Kidney (tissue), 14 donors: ENCODE measurements around the gene ASTN2. TPM values are rescaled to one million over a fixed set of nuclear protein-coding genes. Genes with fewer than 3 reads are reported as not detected.
A peak's percentile ranks its signal among the peaks of the same experiment; 100 is the strongest.
"Not testable (repeated sequence)": the region's sequence is repeated elsewhere in the genome, so short reads cannot be mapped to it uniquely, and the experiment has no call there.

Experiments used
- DNase-seq, 5 donors: peaks; one replicate each; pipeline ENCODE4 v3.0.0-alpha.2; 2013 to 2020
- FAIRE-seq: peaks from 2 replicates; lab custom pipeline; 2012; peaks lifted over from hg19 to GRCh38; lab: Jason Lieb, UNC
- H3K27ac ChIP-seq, 2 donors: one replicate each; pipeline ENCODE4 v1.7.0; 2013; ENCODE audit warnings: low read depth in 2 of 2, low read length in 2 of 2, inconsistent platforms in 1 of 2
- H3K27me3 ChIP-seq: one replicate; pipeline ENCODE4 v1.7.1; 2013; ENCODE audit warnings: low read length, inconsistent platforms; ENCODE audit not compliant: control insufficient read depth, insufficient read depth
- H3K36me3 ChIP-seq, 3 donors: one replicate each; pipeline versions ENCODE4 v1.7.0 to v1.7.1; 2013; ENCODE audit warnings: low read length in 3 of 3, control low read depth in 1 of 3, inconsistent platforms in 1 of 3; ENCODE audit not compliant: insufficient read depth in 3 of 3, control insufficient read depth in 2 of 3
- H3K4me1 ChIP-seq, 3 donors: one replicate each; pipeline versions ENCODE4 v1.7.0 to v1.7.1; 2013; ENCODE audit warnings: low read length in 3 of 3, inconsistent platforms in 1 of 3, low read depth in 1 of 3; ENCODE audit not compliant: control insufficient read depth in 2 of 3, insufficient read depth in 2 of 3
- H3K4me3 ChIP-seq, 3 donors: one replicate each; pipeline versions ENCODE4 v1.7.0 to v1.8.1; 2013; ENCODE audit warnings: low read length in 3 of 3, control low read depth in 1 of 3, inconsistent platforms in 1 of 3
- H3K9ac ChIP-seq, 3 donors: one replicate each; pipeline versions ENCODE4 v1.7.0 to v1.7.1; 2013; ENCODE audit warnings: low read length in 3 of 3, control low read depth in 1 of 3, inconsistent platforms in 1 of 3
- H3K9me3 ChIP-seq, 3 donors: one replicate each; pipeline versions ENCODE4 v1.7.0 to v1.7.1; 2013; ENCODE audit warnings: low read length in 3 of 3, control low read depth in 1 of 3, inconsistent platforms in 1 of 3; ENCODE audit not compliant: control insufficient read depth in 2 of 3, insufficient read depth in 1 of 3
- intact Hi-C: fragments of 100-400 bp; cut with DNase I; formaldehyde crosslinking; loops from one replicate; pipeline ENCODE4 v1.11.1; 2022
- polyA plus RNA-seq: library from polyadenylated mRNA; stranded (reverse); fragments of 350-450 nt; fragmentation: Illumina TruSeq; extraction: RNeasy Lipid Tissue Mini Kit (QIAGEN cat#74804); gene quantifications from one replicate; pipeline ENCODE4 v1.2.3, GENCODE V29; 2014; ENCODE audit warnings: low read depth, low replicate concordance; ENCODE audit not compliant: insufficient read depth
- total RNA-seq: library from RNA; stranded (reverse); fragmentation: NEBNext Ultra II Directional; extraction: Animal tissue kit (Norgen Biotek cat#: 25700); gene quantifications from one replicate; pipeline ENCODE4 v1.2.1, GENCODE V29; 2021
- TF ChIP-seq, protein P1 (sequence below): IDR thresholded peaks from 3 replicates; pipeline ENCODE4 v1.5.1; 2012; ENCODE audit warnings: mild to moderate bottlenecking, moderate library complexity, borderline replicate concordance; ENCODE audit not compliant: insufficient read depth; ENCODE audit errors: extremely low read depth
- donor health status: control.
- donor health status: control.
- donor health status: control.
- donor health status: control.
- donor health status: control.
- donor health status: DM: yes; HTN: yes; CAD: no.
- donor health status: Normal renal cell carcinoma (clear cell type).

ASTN2 gene
- total and polyA plus RNA-seq, 2 donors from 2014 or later = 7.6 to 11.5 TPM

DNA sequence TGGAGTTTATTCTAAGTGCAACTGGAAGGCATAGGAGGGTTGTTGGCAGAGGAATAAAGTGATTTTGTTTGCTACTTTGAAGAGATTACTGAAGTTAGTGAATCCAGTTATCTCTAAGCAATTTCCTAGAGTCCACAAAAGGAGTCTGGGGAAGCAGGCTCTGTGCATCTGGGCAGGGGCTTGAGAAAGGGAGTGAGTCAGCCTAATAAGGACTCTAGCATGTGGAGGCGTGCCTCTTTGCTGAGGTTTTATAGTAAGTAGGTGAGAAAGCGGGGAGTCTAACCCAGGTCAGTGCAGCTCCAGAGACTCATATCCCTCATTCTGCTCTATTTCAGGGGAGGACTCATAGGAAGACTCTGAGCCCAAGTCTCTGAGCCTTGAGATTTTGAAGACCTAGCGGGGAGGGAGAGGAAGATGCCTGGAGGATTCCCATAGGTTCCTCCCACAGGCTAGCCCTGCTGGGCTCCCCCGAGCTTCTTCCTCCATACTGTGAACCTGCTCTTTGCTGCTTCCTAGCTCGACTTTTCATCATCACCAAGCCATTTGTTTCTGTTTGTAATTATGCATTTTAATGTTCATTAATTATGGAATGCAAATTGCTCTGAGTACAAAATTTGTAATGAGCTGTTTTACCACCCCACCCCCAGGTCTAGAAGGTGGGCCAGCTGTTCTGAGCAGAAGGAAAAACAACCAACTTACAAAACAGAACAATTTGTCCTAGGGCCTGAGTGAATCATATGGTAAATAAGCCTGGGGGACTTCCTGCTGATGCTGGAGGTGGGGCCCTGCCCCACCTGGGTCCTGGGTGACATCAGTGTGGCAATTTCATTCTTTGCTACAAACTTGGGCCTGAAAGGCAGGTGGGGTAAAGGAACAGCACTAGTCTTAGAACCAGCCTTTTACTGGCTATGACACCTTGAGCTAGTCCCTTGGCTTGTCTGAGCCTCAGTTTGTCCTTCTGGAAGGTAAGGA lies 577.6 kb downstream of the ASTN2 start:
- peak in 1 of 5 donors; percentile 70 for DNase-seq
- TF ChIP-seq, protein P1, sequence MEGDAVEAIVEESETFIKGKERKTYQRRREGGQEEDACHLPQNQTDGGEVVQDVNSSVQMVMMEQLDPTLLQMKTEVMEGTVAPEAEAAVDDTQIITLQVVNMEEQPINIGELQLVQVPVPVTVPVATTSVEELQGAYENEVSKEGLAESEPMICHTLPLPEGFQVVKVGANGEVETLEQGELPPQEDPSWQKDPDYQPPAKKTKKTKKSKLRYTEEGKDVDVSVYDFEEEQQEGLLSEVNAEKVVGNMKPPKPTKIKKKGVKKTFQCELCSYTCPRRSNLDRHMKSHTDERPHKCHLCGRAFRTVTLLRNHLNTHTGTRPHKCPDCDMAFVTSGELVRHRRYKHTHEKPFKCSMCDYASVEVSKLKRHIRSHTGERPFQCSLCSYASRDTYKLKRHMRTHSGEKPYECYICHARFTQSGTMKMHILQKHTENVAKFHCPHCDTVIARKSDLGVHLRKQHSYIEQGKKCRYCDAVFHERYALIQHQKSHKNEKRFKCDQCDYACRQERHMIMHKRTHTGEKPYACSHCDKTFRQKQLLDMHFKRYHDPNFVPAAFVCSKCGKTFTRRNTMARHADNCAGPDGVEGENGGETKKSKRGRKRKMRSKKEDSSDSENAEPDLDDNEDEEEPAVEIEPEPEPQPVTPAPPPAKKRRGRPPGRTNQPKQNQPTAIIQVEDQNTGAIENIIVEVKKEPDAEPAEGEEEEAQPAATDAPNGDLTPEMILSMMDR = no peak
- intact Hi-C loops = no loop called here
- no peak for FAIRE-seq
- H3K4me1 ChIP-seq = no peaks in the 10 kb centered on the region
- H3K4me3 ChIP-seq = no peak overlapping the region
- H3K27ac ChIP-seq = no peak overlapping the region
- no peaks in the 10 kb centered on the region for H3K36me3 ChIP-seq
- no peaks in the 10 kb centered on the region for H3K9me3 ChIP-seq
- no peaks in the 10 kb centered on the region for H3K27me3 ChIP-seq
- H3K9ac ChIP-seq = no peak overlapping the region

DNA sequence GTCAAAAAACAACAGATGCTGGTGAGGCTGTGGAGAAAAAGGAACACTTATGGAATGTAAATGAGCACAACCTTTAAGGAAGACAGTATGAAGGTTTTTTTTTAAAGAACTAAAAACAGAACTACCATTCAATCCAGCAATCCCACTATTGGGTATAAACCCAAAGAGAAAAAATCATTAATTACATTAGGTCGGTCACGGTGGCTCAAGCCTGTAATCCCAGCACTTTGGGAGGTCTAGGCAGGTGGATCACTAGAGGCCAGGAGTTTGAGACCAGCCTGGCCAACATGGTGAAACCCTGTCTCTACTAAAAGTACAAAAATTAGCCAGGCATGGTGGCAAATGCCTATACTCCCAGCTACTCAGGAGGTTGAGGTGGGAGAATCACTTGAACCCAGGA lies 584.5 kb downstream of the ASTN2 start:
- intact Hi-C loops, H3K9me3 ChIP-seq, H3K27ac ChIP-seq, H3K4me1 ChIP-seq, FAIRE-seq, H3K36me3 ChIP-seq, DNase-seq, H3K9ac ChIP-seq, H3K27me3 ChIP-seq, H3K4me3 ChIP-seq: not testable (repeated sequence)

DNA sequence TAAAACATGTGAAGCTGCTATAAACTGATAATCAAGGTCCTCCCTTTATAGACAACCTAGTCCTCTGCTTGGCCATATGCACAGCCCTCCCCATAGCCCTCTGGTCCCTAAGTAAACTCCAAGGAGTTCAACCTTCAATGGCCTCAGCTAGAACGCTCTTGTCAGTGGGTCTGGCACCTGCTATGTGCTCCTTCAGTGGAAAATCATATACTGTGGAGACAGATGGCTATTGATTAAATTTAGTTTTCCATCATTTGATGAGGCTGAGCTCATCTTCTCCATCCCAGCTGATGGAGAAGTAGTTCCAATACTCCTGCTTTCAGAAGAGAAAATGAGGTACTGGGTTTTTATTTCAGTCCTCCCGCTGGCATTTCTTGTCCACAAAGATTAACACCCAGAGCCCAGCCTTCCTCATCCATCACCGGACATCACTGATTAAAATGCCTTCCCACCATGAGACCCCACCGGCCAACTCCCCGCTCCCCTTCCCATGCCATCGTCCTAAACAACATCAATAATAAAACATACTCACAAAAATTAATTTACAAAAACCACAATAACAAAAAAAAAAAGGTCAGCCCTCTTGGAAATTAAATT lies 593.1 kb downstream of the ASTN2 start:
- no peaks in the 10 kb centered on the region for H3K27me3 ChIP-seq
- DNase-seq (no peak), FAIRE-seq (no peak)
- TF ChIP-seq, protein P1 = no peak
- no peaks in the 10 kb centered on the region for H3K9me3 ChIP-seq
- H3K4me3 ChIP-seq = no peak overlapping the region
- no peaks in the 10 kb centered on the region for H3K36me3 ChIP-seq
- H3K27ac ChIP-seq = no peak overlapping the region
- no peaks in the 10 kb centered on the region for H3K4me1 ChIP-seq
- intact Hi-C loops = no loop called here
- no peak overlapping the region for H3K9ac ChIP-seq

DNA sequence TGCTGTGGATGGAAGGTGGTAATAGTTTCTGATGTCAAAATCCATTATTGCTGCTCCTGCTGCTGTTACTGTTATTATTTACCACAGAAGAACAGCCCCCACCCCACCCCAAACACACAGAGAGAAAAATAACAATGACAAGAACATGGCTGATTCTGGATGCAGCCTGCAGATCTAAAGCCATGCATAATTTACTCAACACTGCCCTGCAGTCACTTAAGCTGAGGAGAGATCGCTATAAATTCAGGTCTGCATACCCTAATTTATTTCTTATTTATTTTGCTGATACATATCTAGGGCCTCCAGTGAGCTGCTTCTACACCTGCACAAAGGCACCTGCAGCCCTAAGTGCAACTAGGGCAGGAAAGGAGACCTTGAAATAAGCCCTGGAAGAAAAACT lies 595.7 kb downstream of the ASTN2 start:
- H3K4me3 ChIP-seq = no peak overlapping the region
- H3K4me1 ChIP-seq = no peaks in the 10 kb centered on the region
- intact Hi-C loops = no loop called here
- FAIRE-seq (no peak), DNase-seq (no peak)
- no peaks in the 10 kb centered on the region for H3K9me3 ChIP-seq
- no peak overlapping the region for H3K27ac ChIP-seq
- no peaks in the 10 kb centered on the region for H3K27me3 ChIP-seq
- no peaks in the 10 kb centered on the region for H3K36me3 ChIP-seq
- no peak overlapping the region for H3K9ac ChIP-seq
- TF ChIP-seq, protein P1 = no peak
